Osteoblast (primary cell): ENCODE data around the gene PLEKHO1. TPM values are rescaled to one million over a fixed set of nuclear protein-coding genes. Genes with fewer than 3 reads are reported as not detected.
A peak's percentile ranks its signal among the peaks of the same experiment; 100 is the strongest.

Source experiments
- DNase-seq: peaks from one replicate; pipeline ENCODE4 v3.0.0; 2011; ENCODE audit warnings: low spot score, mixed read lengths; ENCODE audit not compliant: insufficient read length; ENCODE audit errors: missing footprints
- H2AFZ ChIP-seq: 2 replicates; pipeline ENCODE4 v1.6.0; 2011; ENCODE audit warnings: mild to moderate bottlenecking, low read length
- H3K27ac ChIP-seq: 2 replicates; pipeline ENCODE4 v1.5.1; 2011; ENCODE audit warnings: mild to moderate bottlenecking, low read depth, low read length, moderate library complexity
- H3K27me3 ChIP-seq: 2 replicates; pipeline ENCODE4 v1.6.0; 2012; ENCODE audit warnings: mild to moderate bottlenecking, control low read depth, inconsistent platforms, low read length, moderate library complexity; ENCODE audit not compliant: insufficient read depth
- H3K36me3 ChIP-seq: 2 replicates; pipeline ENCODE4 v1.5.1; 2011; ENCODE audit warnings: mild to moderate bottlenecking, low read length, control low read depth, moderate library complexity; ENCODE audit not compliant: insufficient read depth
- H3K4me1 ChIP-seq: 2 replicates; pipeline ENCODE4 v1.5.1; 2011; ENCODE audit warnings: mild to moderate bottlenecking, low read length, control low read depth, moderate library complexity; ENCODE audit not compliant: insufficient read depth
- H3K4me2 ChIP-seq: 2 replicates; pipeline ENCODE4 v1.6.0; 2011; ENCODE audit warnings: mild to moderate bottlenecking, low read length; ENCODE audit not compliant: insufficient read depth
- H3K4me3 ChIP-seq: fragments of 200-600 bp; sonication (generic); 3 replicates; pipeline ENCODE4 v1.5.1; 2012; ENCODE audit warnings: mild to moderate bottlenecking, low read length, inconsistent platforms; ENCODE audit not compliant: insufficient read depth
- H3K79me2 ChIP-seq: 2 replicates; pipeline ENCODE4 v1.6.0; 2012; ENCODE audit warnings: mild to moderate bottlenecking, low read length, control low read depth, inconsistent platforms; ENCODE audit not compliant: insufficient read depth
- H3K9me3 ChIP-seq: 2 replicates; pipeline ENCODE4 v1.5.1; 2011; ENCODE audit warnings: low read depth, low read length, control low read depth
- H4K20me1 ChIP-seq: 2 replicates; pipeline ENCODE4 v1.6.0; 2012; ENCODE audit warnings: mild to moderate bottlenecking, low read length, control low read depth; ENCODE audit not compliant: insufficient read depth
- total RNA-seq: library from RNA; depleted of rRNA; stranded (reverse); fragments of >200 nt; gene quantifications from 2 replicates; pipeline ENCODE4 v1.2.3, GENCODE V29; 2012
- TF ChIP-seq, protein P1 (sequence below): IDR thresholded peaks from 2 replicates; pipeline ENCODE4 v1.5.1; 2011; ENCODE audit warnings: mild to moderate bottlenecking, low read depth, low read length, moderate library complexity; ENCODE audit errors: extremely low read depth

Gene PLEKHO1
- total RNA-seq, 1 donor, result 74.2 TPM

DNA sequence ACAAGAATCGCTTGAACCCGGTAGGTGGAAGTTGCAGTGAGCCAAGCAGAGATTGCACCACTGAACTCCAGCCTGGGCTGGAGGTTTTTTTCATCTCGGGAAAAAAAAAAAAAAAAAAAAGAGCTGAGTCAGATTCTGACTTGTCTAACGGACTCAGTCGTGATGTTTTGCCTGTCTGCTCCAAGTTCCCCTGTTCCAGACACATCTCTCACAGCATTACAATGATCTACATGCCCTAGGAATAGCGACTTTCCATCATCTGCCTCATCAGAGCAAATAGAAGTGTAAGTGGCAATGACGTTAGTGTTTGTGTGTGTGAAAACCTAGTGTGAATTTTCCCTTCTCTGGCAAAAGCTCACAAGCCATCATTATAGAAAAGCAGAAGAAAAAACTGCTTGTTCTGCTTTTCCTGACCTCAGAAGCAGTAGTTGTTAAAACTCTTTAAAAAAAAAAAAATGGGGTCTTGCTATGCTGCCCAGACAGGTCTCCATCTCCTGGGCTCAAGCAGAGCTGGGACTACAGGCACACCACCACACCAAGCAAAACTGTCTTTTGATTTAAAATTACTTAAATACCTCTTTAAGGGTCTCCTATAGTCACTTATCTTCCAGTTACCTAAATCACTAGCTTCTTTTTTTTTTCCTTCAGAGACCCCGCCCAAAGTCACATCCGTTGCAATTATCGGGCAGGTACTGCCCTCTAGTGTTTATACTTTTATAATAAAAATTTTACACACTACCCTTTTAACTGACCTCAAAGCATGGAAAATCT, 37.3 kb downstream of the PLEKHO1 start:
- Histone ChIP-seq H3K4me3 (peak overlapping the region; percentile 60), H2AFZ (peak overlapping the region; percentile 87), H4K20me1 (no peaks in the 10 kb centered on the region), H3K4me1 (peaks cover 19% of the 10 kb centered on the region), H3K4me2 (peak overlapping the region; percentile 91), H3K36me3 (no peaks in the 10 kb centered on the region), H3K27ac (peak overlapping the region; percentile 87), H3K79me2 (no peaks in the 10 kb centered on the region), H3K9me3 (no peaks in the 10 kb centered on the region), H3K27me3 (no peaks in the 10 kb centered on the region)
- TF ChIP-seq, protein P1, sequence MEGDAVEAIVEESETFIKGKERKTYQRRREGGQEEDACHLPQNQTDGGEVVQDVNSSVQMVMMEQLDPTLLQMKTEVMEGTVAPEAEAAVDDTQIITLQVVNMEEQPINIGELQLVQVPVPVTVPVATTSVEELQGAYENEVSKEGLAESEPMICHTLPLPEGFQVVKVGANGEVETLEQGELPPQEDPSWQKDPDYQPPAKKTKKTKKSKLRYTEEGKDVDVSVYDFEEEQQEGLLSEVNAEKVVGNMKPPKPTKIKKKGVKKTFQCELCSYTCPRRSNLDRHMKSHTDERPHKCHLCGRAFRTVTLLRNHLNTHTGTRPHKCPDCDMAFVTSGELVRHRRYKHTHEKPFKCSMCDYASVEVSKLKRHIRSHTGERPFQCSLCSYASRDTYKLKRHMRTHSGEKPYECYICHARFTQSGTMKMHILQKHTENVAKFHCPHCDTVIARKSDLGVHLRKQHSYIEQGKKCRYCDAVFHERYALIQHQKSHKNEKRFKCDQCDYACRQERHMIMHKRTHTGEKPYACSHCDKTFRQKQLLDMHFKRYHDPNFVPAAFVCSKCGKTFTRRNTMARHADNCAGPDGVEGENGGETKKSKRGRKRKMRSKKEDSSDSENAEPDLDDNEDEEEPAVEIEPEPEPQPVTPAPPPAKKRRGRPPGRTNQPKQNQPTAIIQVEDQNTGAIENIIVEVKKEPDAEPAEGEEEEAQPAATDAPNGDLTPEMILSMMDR, result peak; percentile 58
- no peak for DNase-seq

DNA sequence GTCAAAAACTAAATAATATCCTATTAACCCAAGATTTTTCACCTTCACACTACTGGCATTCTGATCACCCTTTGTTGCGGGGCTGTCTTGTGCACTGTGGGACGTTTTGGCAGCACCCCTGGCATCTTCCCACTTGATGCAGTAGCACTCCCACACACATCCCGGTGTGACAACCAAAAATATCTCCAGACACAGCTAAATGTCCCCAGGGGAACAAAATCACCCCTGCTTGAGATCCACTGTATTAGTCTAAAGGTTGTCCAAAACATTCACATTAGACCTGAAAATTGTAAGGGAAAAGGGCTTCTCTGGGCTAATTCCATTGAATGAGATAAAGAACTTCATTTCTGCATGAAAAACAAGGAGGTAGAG, 37.8 kb downstream of the PLEKHO1 start:
- peak overlapping the region; percentile 91 for H3K4me2 ChIP-seq
- H3K36me3 ChIP-seq, result no peaks in the 10 kb centered on the region
- H4K20me1 ChIP-seq, result no peaks in the 10 kb centered on the region
- no peaks in the 10 kb centered on the region for H3K79me2 ChIP-seq
- DNase-seq, result no peak
- H3K27me3 ChIP-seq, result no peaks in the 10 kb centered on the region
- H3K4me1 ChIP-seq, result peaks cover 25% of the 10 kb centered on the region
- TF ChIP-seq, protein P1, result no peak
- H3K9me3 ChIP-seq, result no peaks in the 10 kb centered on the region
- H2AFZ ChIP-seq, result peak overlapping the region; percentile 70
- no peak overlapping the region for H3K4me3 ChIP-seq
- peak overlapping the region; percentile 87 for H3K27ac ChIP-seq

DNA sequence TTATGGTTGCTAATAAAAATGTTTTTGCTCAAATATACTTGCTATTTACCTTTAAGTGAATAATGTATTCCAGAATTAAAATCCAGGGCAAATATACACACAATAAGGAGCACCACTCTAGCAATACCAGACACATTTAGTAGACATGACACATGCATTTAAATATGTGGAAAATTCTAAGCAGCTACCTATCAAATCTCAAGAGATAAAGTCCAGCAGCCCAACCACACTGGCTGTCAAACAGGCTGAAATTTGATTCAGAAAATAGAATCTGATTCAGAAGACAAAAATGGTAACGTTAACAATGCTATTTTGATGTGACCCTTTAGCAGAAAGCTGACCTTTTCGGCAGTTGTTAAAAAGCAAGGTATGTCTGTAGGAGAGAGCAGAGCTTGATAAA, 42.3 kb downstream of the PLEKHO1 start:
- peak; percentile 83 for DNase-seq
- H3K4me2 ChIP-seq, result peak overlapping the region; percentile 46
- no peaks in the 10 kb centered on the region for H3K36me3 ChIP-seq
- H3K9me3 ChIP-seq, result no peaks in the 10 kb centered on the region
- H3K79me2 ChIP-seq, result no peaks in the 10 kb centered on the region
- peaks cover 30% of the 10 kb centered on the region for H3K4me1 ChIP-seq
- TF ChIP-seq, protein P1, result no peak
- no peak overlapping the region for H2AFZ ChIP-seq
- peak overlapping the region; percentile 72 for H3K27ac ChIP-seq
- H4K20me1 ChIP-seq, result no peaks in the 10 kb centered on the region
- no peaks in the 10 kb centered on the region for H3K27me3 ChIP-seq
- no peak overlapping the region for H3K4me3 ChIP-seq

DNA sequence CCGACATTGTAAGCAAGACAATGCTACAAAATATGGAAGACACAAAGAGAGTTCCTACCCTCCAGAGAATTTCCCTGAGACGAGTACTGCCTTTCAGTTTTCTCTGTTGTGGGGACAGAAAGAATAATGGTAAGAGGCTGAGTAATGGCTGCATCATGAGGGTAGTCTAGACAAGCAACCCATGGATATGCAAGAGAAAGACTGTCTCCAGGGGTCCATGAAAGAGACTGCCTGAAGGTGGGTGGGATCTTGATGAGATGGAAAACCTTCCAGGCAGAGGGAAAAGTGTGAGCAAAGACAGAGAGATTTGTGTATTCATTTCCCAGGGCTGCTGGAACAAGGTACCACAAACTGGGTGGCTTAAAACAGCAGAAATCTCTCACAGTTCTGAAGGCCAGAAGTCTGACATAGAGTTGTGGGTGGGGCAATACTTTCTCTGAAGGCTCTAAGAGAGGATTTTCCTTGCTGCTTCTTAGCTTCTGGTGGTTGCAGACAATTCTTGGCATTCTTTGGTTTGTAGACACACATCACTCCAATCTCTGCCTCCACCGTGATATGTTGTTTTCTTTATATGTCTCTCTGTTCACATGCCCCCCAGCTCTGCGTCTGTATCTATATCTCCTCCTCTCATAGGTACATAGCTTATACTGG, 44.8 kb downstream of the PLEKHO1 start:
- Histone ChIP-seq H3K79me2 (no peaks in the 10 kb centered on the region), H2AFZ (peak overlapping the region; percentile 68), H3K27me3 (no peaks in the 10 kb centered on the region), H3K4me3 (no peak overlapping the region), H3K4me1 (peaks cover 25% of the 10 kb centered on the region), H4K20me1 (no peaks in the 10 kb centered on the region), H3K4me2 (peak overlapping the region; percentile 22), H3K9me3 (no peaks in the 10 kb centered on the region), H3K27ac (peak overlapping the region; percentile 73), H3K36me3 (no peaks in the 10 kb centered on the region)
- TF ChIP-seq, protein P1, result no peak
- no peak for DNase-seq
